GM23338 (cell line): Measurements from ENCODE around the gene FAM13B. TPM values are rescaled to one million over a fixed set of nuclear protein-coding genes. Genes with fewer than 3 reads are reported as not detected.
"Not testable (repeated sequence)": the region's sequence is repeated elsewhere in the genome, so short reads cannot be mapped to it uniquely, and the experiment has no call there.

Source experiments
- ATAC-seq: fragments of 200-7000 bp; cut with Tn5 transposase; 3 replicates; pipeline ENCODE4 v1.9.1; 2020
- DNase-seq: peaks from one replicate; pipeline ENCODE4 v3.0.0-alpha.2; 2015; ENCODE audit warnings: low spot score
- H2AFZ ChIP-seq: fragments of 200-600 bp; sonication (generic); 2 replicates; pipeline ENCODE4 v1.8.0; 2016; ENCODE audit warnings: antibody characterized with exemption, mild to moderate bottlenecking, moderate library complexity
- H3F3A ChIP-seq: fragments of 200-600 bp; sonication (generic); replicated peaks from 2 replicates; pipeline ENCODE4 v1.8.0; 2017; ENCODE audit warnings: antibody characterized with exemption, mixed run types, low read depth
- H3K27ac ChIP-seq: fragments of 200-600 bp; sonication (generic); 2 replicates; pipeline ENCODE4 v1.6.1; 2016; ENCODE audit warnings: low read depth
- H3K27me3 ChIP-seq: fragments of 200-600 bp; sonication (generic); 2 replicates; pipeline ENCODE4 v1.8.0; 2016; ENCODE audit warnings: mild to moderate bottlenecking, mixed run types, moderate library complexity; ENCODE audit not compliant: insufficient read depth
- H3K36me3 ChIP-seq: fragments of 200-600 bp; sonication (generic); 2 replicates; pipeline ENCODE4 v1.8.0; 2016; ENCODE audit warnings: mild to moderate bottlenecking; ENCODE audit not compliant: insufficient read depth
- H3K4me1 ChIP-seq: fragments of 200-600 bp; sonication (generic); 2 replicates; pipeline ENCODE4 v1.8.0; 2016; ENCODE audit warnings: mild to moderate bottlenecking, moderate library complexity; ENCODE audit not compliant: insufficient read depth
- H3K4me2 ChIP-seq: fragments of 200-600 bp; sonication (generic); 2 replicates; pipeline ENCODE4 v1.7.1; 2017; ENCODE audit warnings: mixed run types
- H3K4me3 ChIP-seq: fragments of 200-600 bp; sonication (generic); 2 replicates; pipeline ENCODE4 v1.6.1; 2016; ENCODE audit warnings: mixed run types
- H3K79me2 ChIP-seq: fragments of 200-600 bp; sonication (generic); replicated peaks from 2 replicates; pipeline ENCODE4 v1.8.0; 2017; ENCODE audit warnings: mild to moderate bottlenecking; ENCODE audit not compliant: insufficient read depth
- H3K9me2 ChIP-seq: fragments of 200-600 bp; sonication (generic); 2 replicates; pipeline ENCODE4 v1.8.0; 2017; ENCODE audit not compliant: insufficient read depth
- H4K20me1 ChIP-seq: fragments of 200-600 bp; sonication (generic); replicated peaks from 2 replicates; pipeline ENCODE4 v1.8.0; 2017; ENCODE audit warnings: mild to moderate bottlenecking; ENCODE audit not compliant: insufficient read depth
- H3K27ac Mint-ChIP-seq: 2 replicates; pipeline ENCODE4 v1.8.0; 2020; ENCODE audit warnings: inconsistent platforms, mild to moderate bottlenecking, moderate library complexity, mixed read lengths
- H3K27me3 Mint-ChIP-seq: 3 replicates; pipeline ENCODE4 v1.8.0; 2022; ENCODE audit warnings: low read depth, mild to moderate bottlenecking, moderate library complexity, mixed read lengths, inconsistent platforms; ENCODE audit not compliant: insufficient read depth, poor library complexity
- H3K36me3 Mint-ChIP-seq: 3 replicates; pipeline ENCODE4 v1.8.0; 2021; ENCODE audit warnings: low read depth, mild to moderate bottlenecking, inconsistent platforms, moderate library complexity, mixed read lengths
- H3K4me1 Mint-ChIP-seq: 3 replicates; pipeline ENCODE4 v1.8.0; 2020; ENCODE audit warnings: mild to moderate bottlenecking, inconsistent platforms, mixed read lengths
- H3K4me3 Mint-ChIP-seq: 3 replicates; pipeline ENCODE4 v1.8.0; 2021; ENCODE audit warnings: moderate library complexity, mild to moderate bottlenecking, inconsistent platforms, mixed read lengths
- H3K9me3 Mint-ChIP-seq: 3 replicates; pipeline ENCODE4 v1.8.0; 2020; ENCODE audit warnings: moderate library complexity, mild to moderate bottlenecking, inconsistent platforms, mixed read lengths
- CREB1 ChIP-seq: fragments of 250-450 bp; sonication (Bioruptor Pico); IDR thresholded peaks from 2 replicates; pipeline ENCODE4 v1.5.0; 2020; ENCODE audit warnings: low read depth, mild to moderate bottlenecking, moderate library complexity
- EZH2phosphoT487 ChIP-seq: fragments of 200-600 bp; sonication (generic); IDR thresholded peaks from one replicate; pipeline ENCODE4 v1.8.1; 2018; ENCODE audit warnings: antibody characterized with exemption; ENCODE audit not compliant: unreplicated experiment
- POLR2AphosphoS5 ChIP-seq: IDR thresholded peaks from 2 replicates; pipeline ENCODE4 v1.6.1; 2016; ENCODE audit warnings: antibody characterized with exemption, low read depth
- ZNF462 ChIP-seq: fragments of 250-450 bp; sonication (Bioruptor Pico); IDR thresholded peaks from 2 replicates; pipeline ENCODE4 v1.5.0; 2020; ENCODE audit warnings: mild to moderate bottlenecking, moderate library complexity
- polyA plus RNA-seq: library from polyadenylated mRNA; unstranded; fragments of >200 nt; fragmentation: Nextera tagmentation; extraction: Ambion mirVana; gene quantifications from 2 replicates; pipeline ENCODE4 v1.2.1, GENCODE V29; 2016
- total RNA-seq: library from RNA; depleted of rRNA; stranded (reverse); fragments of >200 nt; shearing (Covaris generic); gene quantifications from 2 replicates; pipeline ENCODE4 v1.2.3, GENCODE V29; 2014

Gene FAM13B
- total and polyA plus RNA-seq, 2 experiments from 2014 or later = 12.9 to 30.2 TPM

- TF ChIP-seq ZNF462 (CRISPR knock-in tag) (no peak), CREB1 (CRISPR knock-in tag) (no peak), POLR2AphosphoS5 (no peak), EZH2phosphoT487 (no peak)
Observed at GRCh38 chr5:138028971-138029365, 3.9 kb downstream of the FAM13B start (continued).

- peaks cover 78% of the 10 kb centered on the region for H4K20me1 ChIP-seq
- H3K79me2 ChIP-seq = peaks cover 89% of the 10 kb centered on the region
- peak overlapping the region; percentile 34; the same call in 1 of the 2 replicates for H3K27ac ChIP-seq
Observed at GRCh38 chr5:138028262-138028970, 4.5 kb downstream of the FAM13B start.

GRCh38 chr5:138026793-138027192 is 6.1 kb downstream of the FAM13B start:
- H3K27ac ChIP-seq, H3K4me3 Mint-ChIP-seq, H3K4me2 ChIP-seq, H3K27me3 ChIP-seq, H3K27ac Mint-ChIP-seq, H3K9me2 ChIP-seq, H3K36me3 ChIP-seq, H3F3A ChIP-seq, H3K4me3 ChIP-seq, ATAC-seq, H3K27me3 Mint-ChIP-seq, H3K9me3 Mint-ChIP-seq, DNase-seq, H3K36me3 Mint-ChIP-seq, H2AFZ ChIP-seq: not testable (repeated sequence)
- H3K4me1 Mint-ChIP-seq = peaks cover 44% of the 10 kb centered on the region
- peaks cover 13% of the 10 kb centered on the region for H3K4me1 ChIP-seq
- H4K20me1 ChIP-seq = peaks cover 83% of the 10 kb centered on the region
- H3K79me2 ChIP-seq = peaks cover 100% of the 10 kb centered on the region

More at GRCh38 chr5:138028262-138028970, 4.5 kb downstream of the FAM13B start:
- Mint-ChIP-seq H3K4me1 (peaks cover 39% of the 10 kb centered on the region), H3K27me3 (peaks cover 15% of the 10 kb centered on the region)
- H3K36me3 Mint-ChIP-seq, H3K36me3 ChIP-seq, H3K4me3 ChIP-seq, H3K27ac Mint-ChIP-seq, H3K9me3 Mint-ChIP-seq, H3K4me2 ChIP-seq, H3K9me2 ChIP-seq, H3F3A ChIP-seq, ATAC-seq, H3K27me3 ChIP-seq, H2AFZ ChIP-seq, H3K4me3 Mint-ChIP-seq, DNase-seq: not testable (repeated sequence)
- H3K4me1 ChIP-seq = peaks cover 13% of the 10 kb centered on the region
